PC-3 (cell line): Measurements from ENCODE around the gene DDC.

Experiments used
- CTCF ChIP-seq: fragments of 300-600 bp; sonication (generic); conservative IDR thresholded peaks from 2 replicates; pipeline ENCODE4 v1.5.1; 2017; ENCODE audit warnings: antibody characterized with exemption, low read depth, mild to moderate bottlenecking, low read length
- EZH2phosphoT487 ChIP-seq: fragments of 300-600 bp; sonication (generic); IDR thresholded peaks from 2 replicates; pipeline ENCODE4 v1.6.1; 2018; ENCODE audit warnings: mild to moderate bottlenecking, antibody characterized with exemption, low read length, borderline replicate concordance

DNA sequence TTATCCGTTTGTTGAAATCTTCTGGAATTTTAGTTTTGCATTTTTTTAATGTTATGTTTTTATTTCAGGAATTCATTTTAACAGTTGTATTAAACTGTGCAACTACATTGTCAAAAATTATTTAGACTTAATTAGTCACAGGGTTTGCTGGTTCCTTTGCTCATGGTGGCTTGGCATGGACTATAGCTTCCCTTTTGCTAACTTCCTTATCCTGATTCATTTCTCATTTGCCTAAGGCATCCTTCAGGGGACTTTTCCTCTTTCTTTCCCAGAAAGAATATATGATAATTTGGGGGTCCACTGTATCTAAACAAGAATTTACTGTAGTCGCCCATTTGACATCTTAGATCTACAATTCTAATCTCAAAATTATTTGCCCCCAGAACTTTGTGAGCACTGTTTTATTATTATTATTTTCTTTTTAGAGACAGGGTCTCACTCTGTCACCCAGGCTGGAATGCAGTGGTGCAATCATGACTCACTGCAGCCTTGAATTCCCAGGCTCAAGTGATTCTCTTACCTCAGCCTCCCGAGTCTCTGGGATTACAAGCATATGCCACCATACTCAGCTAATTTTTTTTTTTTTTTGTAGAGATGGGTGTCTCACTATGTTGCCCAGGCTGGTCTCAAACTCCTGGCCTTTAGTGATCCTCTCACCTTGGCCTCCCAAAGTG, 128.9 kb downstream of the DDC start:
- TF ChIP-seq EZH2phosphoT487 (no peak), CTCF (no peak)
